Measurements from ENCODE around the gene FNDC10.

- TF ChIP-seq CTCF (IDR thresholded peaks at IDR 0.05): no peak
- no peak for TF ChIP-seq POLR2A (IDR thresholded peaks at IDR 0.05; ENCODE audit: low read depth)
These were observed 10.0 kb upstream of the FNDC10 start for GRCh38 chr1:1609822-1610485.

Measured in esophagus muscularis mucosa (tissue), 3 donors.